HPDE6-E6E7 (cell line): Measurements from ENCODE around the gene SNUPN.
"Not testable (repeated sequence)": the region's sequence is repeated elsewhere in the genome, so short reads cannot be mapped to it uniquely, and the experiment has no call there.

ENCODE experiments used
- DNase-seq: peaks from one replicate; pipeline ENCODE4 v3.0.0; 2011; ENCODE audit warnings: missing footprints; ENCODE audit errors: extremely low spot score

Gene SNUPN

GRCh38 chr15:75583701-75584100 is 41.8 kb downstream of the SNUPN start:
- DNase-seq: no peak

- DNase-seq: not testable (repeated sequence)
These were observed 42.6 kb downstream of the SNUPN start for GRCh38 chr15:75582943-75583342.

DNA sequence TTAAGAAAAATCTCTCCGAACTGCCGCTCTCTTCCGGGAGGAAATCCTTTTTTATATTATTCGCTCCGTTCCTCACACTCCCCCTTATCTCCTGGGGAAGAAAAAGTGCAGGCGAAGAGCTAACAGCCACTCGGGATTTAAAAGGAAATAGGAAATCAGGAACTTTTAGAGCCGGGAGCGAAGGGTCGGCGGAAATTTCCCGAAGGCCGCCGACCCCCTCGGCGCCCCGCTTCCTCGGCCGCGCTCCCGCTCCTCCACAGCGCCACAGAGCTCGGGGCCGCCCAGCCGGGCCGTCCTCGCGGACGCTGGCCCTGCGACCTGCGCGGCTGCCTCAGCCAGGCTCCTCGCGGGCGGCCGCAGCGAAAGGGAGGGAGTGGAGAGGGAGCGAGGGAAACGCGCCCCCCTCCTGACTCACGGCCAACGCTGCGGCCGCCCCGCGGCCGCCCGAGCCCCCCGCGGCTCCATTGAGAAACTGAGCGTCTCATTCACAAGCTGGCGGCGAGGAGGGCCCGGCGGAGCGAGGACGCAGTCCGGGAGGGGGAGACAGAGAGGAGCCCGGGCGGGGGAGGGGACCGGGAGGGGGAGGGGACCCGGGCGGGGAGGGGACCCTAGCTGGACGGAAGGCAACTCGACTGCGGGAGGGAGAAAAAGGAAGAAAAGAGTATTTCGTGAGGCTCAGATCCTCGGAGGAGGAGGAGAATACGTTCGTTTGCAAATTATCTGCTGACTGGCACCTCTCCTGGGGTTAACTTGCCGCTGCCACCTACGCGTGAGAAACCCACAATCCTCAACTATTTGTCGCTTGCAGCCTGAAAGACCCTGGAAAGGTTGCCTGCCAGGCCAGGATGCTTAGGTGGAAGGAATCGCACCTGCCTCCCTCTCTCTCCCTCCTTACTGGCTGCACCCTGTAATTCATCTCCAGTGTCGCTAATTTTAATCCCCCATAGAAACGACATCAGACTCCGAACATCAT is 46.3 kb downstream of the SNUPN start, which contains the start of gene PTPN9:
Gene PTPN9 (minus strand): TSS at position 368 of the 973 bp plus-strand sequence. CDS start 539 bp downstream, outside the sequence.
- DNase-seq: peak; percentile 64

GRCh38 chr15:75578173-75578947 is 47.2 kb downstream of the SNUPN start:
- no peak for DNase-seq

DNA sequence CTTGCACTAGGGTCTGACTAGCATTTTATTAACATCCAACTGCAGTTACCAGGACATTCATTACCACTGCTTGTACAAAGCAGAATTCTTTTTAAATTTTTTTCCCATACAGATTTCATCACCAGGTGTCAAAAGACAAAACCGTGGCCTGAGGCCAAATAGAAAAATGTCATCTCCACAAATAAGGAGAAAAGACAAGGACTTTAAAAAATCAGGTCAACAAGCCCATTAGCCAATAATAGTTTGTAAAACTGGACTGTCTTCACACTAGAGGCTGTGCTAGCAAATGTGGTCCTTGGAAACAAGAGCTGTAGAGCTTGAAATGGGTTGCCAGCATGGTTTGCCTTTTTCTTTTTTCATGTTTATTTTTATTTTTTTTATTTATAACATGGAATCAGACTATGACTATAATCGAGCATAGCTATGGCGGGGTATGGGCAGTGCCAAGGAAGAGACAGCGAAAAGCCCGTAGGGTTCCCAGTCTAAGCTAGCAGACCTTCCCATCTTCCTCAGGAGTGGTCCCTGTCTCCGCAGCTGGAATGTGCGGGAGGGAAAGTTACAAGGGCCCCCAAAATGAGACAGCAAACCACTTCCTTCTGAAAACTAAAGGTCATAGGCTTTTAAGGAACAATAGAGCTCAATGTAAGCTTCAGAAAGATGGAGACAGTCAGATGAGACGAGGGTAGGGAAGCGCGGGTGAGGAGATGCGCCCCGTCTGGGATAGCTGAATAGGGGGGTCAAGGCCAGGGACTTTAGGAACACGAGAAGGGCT is 47.9 kb downstream of the SNUPN start:
- no peak for DNase-seq

DNA sequence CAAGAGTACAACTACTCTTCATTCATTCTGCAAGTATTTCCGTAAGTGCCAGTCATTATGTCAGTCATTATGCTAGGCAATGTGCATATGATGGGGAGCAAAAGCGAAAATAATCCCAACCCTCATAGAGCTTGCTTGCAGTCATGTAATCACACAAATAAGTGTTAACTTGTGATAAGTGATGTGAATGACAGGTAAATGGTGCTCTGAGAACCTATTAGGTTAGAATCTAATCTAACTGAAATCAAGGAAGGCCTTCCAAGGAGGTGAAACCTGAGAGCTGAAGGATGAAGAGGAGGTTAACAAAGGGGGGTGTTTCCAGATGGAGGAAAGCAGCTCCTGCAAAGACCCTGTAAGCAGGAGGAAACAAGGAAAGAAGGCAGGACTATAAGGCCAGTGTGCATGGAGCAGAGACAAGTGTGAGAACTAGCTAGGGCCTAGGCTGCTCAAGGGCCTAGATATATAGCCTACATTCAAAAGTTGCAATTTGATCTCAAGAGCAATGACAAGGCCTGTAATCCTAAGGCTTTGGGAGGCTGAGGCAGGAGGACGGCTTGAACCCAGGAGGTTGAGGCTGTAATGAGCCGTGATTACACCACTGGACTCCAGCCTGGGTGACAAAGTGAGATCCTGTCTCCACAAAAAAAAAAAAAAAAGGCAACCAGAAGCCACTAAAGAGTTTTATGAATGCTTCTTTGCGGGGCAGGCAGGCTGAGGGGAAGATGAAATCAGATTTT is 51.7 kb downstream of the SNUPN start:
- DNase-seq: no peak

- no peak for DNase-seq
These were observed 55.2 kb downstream of the SNUPN start for GRCh38 chr15:75570126-75570845.

DNA sequence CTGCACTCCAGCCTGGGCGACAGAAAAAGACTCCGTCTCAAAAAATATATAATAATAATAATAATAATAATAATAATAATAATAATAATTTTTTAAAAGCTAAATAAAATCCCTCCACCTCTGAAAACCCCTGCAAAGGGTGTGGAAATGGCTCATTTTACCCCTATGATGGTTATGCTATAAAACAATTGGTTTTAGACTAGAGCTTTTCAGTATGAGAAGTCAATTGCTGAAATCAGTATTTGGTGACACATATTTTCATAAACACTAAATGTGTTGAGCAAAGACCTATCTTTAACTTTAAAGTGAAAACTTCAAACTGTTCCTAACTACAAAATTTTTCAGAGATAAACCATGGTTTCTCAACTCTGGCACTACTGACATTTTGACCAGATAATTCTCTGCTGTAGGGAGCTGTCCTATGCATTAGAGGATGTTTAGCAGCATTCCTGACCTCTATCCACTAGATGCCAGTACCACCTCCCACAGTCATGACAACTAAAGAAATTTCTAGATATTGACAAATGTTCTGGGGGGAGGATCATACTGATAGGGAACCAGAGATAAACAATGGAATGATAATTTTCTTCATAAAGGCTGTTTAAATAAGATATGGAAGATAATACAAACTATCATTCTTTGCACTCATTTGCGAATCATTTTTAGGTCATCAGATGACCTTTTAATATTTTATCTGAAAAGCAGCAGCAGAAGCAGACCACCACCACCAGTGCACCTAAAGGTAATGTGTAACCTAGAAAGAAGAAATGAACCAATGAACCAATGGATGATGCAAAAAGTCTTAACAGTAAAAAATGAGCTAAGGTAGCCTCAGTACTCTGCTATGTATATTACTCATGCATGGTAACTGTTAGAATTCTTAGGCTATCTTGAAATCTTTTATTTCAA is 60.2 kb downstream of the SNUPN start:
- DNase-seq: no peak

- no peak for DNase-seq
These were observed 63.6 kb downstream of the SNUPN start for GRCh38 chr15:75561888-75562287.

DNA sequence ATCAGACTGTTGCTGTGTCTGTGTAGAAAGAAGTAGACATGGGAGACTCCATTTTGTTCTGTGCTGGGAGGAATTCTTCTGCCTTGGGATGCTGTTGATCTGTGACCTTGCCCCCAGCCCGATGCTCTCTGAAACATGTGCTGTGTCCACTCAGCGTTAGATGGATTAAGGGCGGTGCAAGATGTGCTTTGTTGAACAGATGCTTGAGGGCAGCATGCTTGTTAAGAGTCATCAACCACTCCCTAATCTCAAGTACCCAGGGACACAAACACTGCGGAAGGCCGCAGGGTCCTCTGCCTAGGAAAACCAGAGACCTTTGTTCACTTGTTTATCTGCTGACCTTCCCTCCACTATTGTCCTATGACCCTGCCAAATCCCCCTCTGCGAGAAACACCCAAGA is 66.2 kb downstream of the SNUPN start:
- DNase-seq: not testable (repeated sequence)

DNA sequence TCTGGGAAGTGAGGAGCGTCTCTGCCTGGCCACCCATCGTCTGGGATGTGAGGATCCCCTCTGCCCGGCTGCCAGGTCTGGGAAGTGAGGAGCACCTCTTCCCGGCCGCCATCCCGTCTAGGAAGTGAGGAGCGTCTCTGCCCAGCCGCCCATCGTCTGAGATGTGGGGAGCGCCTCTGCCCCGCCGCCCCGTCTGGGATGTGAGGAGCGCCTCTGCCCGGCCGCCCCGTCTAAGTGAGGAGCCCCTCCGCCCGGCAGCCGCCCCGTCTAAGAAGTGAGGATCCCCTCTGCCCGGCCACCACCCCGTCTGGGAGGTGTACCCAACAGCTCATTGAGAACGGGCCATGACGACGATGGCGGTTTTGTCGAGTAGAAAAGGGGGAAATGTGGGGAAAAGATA is 66.6 kb downstream of the SNUPN start:
- not testable (repeated sequence) for DNase-seq

GRCh38 chr15:75554717-75555116 is 70.8 kb downstream of the SNUPN start:
- DNase-seq: no peak

GRCh38 chr15:75553659-75554058 is 71.9 kb downstream of the SNUPN start:
- no peak for DNase-seq

- DNase-seq: no peak
These were observed 74.4 kb downstream of the SNUPN start for GRCh38 chr15:75551091-75551490.
